HepG2 (cell line): ENCODE data around the gene RBM25. TPM values are rescaled to one million over a fixed set of nuclear protein-coding genes. Genes with fewer than 3 reads are reported as not detected.

ENCODE experiments used
- ATAC-seq: fragments of 200-7000 bp; cut with Tn5 transposase; 3 replicates; pipeline ENCODE4 v1.9.1; 2020; ENCODE audit warnings: mild to moderate bottlenecking, moderate library complexity
- BruUV-seq: library from RNA; stranded (reverse); fragments of 400-500 nt; replicated peaks from 2 replicates; lab custom pipeline; 2021; lab: Mats Ljungman, UMichigan
- CTCF ChIA-PET: fragments of 300-600 bp; formaldehyde crosslinking; extraction: SDS; loops from one replicate; lab custom pipeline; 2021; ENCODE audit warnings: low total read pairs, inconsistent platforms, low intra/inter-chr PET ratio; lab: Yijun Ruan, JAX
- POLR2A ChIA-PET: fragments of 350-600 bp; sonication (Branson Sonifier 250); formaldehyde crosslinking; loops from one replicate; lab custom pipeline; 2020; ENCODE audit warnings: antibody characterized with exemption, inconsistent platforms; lab: Yijun Ruan, JAX
- DNase-seq: peaks from one replicate; pipeline ENCODE4 v3.0.0-alpha.2; 2015; ENCODE audit warnings: low spot score
- FAIRE-seq: peaks from 3 replicates; lab custom pipeline; 2011; peaks lifted over from hg19 to GRCh38; lab: Jason Lieb, UNC
- H2AFZ ChIP-seq: one replicate; pipeline ENCODE4 v1.6.1; 2011; ENCODE audit warnings: low read length, inconsistent platforms
- H3K27ac ChIP-seq: fragments of 300-600 bp; 3 replicates; pipeline ENCODE4 v1.8.0; 2011; ENCODE audit warnings: mixed run types, mild to moderate bottlenecking, mixed read lengths, low read length, inconsistent platforms; ENCODE audit not compliant: insufficient read depth; ENCODE audit errors: extremely low read length
- H3K27me3 ChIP-seq, 2 experiments: fragments of 200-600 bp in 1 of 2; 2 replicates in 1 of 2; 3 replicates in 1 of 2; pipeline versions ENCODE4 v1.6.0 to v1.8.0; 2011; ENCODE audit warnings: low read length in 2 of 2, mild to moderate bottlenecking in 2 of 2, moderate library complexity in 2 of 2, inconsistent platforms in 1 of 2; ENCODE audit not compliant: insufficient read depth in 2 of 2, control insufficient read depth in 1 of 2
- H3K36me3 ChIP-seq, 2 experiments: fragments of 200-600 bp in 1 of 2; replicated peaks in 1 of 2; 2 replicates in 1 of 2; 3 replicates in 1 of 2; pipeline versions ENCODE4 v1.5.1 to v1.8.0; 2011; ENCODE audit warnings: low read length in 2 of 2, inconsistent platforms in 1 of 2; ENCODE audit not compliant: insufficient read depth in 2 of 2, control insufficient read depth in 1 of 2
- H3K4me1 ChIP-seq: 2 replicates; pipeline ENCODE4 v1.5.1; 2012; ENCODE audit warnings: low read length, inconsistent platforms; ENCODE audit not compliant: insufficient read depth
- H3K4me2 ChIP-seq: 2 replicates; pipeline ENCODE4 v1.6.0; 2011; ENCODE audit warnings: low read depth, low read length, inconsistent platforms
- H3K4me3 ChIP-seq, 3 experiments: fragments of 200-600 bp in 1 of 3; sonication (generic), shearing (Covaris generic) in 1 of 3; replicated peaks in 1 of 3; 2 replicates each; pipeline ENCODE4 v1.5.1; 2011 to 2016; ENCODE audit warnings: low read length in 3 of 3, inconsistent platforms in 2 of 3, low read depth in 2 of 3, mild to moderate bottlenecking in 2 of 3, control low read depth in 1 of 3, mixed read lengths in 1 of 3; ENCODE audit not compliant: insufficient read depth in 1 of 3
- H3K79me2 ChIP-seq: one replicate; pipeline ENCODE4 v1.6.1; 2011; ENCODE audit warnings: low read length, inconsistent platforms; ENCODE audit not compliant: insufficient read depth
- H3K9ac ChIP-seq: 2 replicates; pipeline ENCODE4 v1.6.0; 2011; ENCODE audit warnings: mild to moderate bottlenecking, low read depth, low read length, inconsistent platforms; ENCODE audit not compliant: insufficient read depth
- H3K9me3 ChIP-seq: 2 replicates; pipeline ENCODE4 v1.5.1; 2012; ENCODE audit warnings: mild to moderate bottlenecking, low read length
- H4K20me1 ChIP-seq: 2 replicates; pipeline ENCODE4 v1.6.0; 2011; ENCODE audit warnings: inconsistent platforms, mild to moderate bottlenecking, low read length, moderate library complexity; ENCODE audit not compliant: insufficient read depth
- ATM ChIP-seq: fragments of 450-650 bp; IDR thresholded peaks from 2 replicates; pipeline ENCODE4 v1.7.1; 2017; ENCODE audit warnings: mild to moderate bottlenecking, borderline replicate concordance
- BRCA1 ChIP-seq: sonication (generic); formaldehyde crosslinking; IDR thresholded peaks from 2 replicates; pipeline ENCODE4 v1.4.0; 2020; ENCODE audit warnings: missing genetic modification reagents
- CEBPB ChIP-seq: IDR thresholded peaks from 2 replicates; pipeline ENCODE4 v1.6.1; 2011; ENCODE audit warnings: low read depth, low read length, improper control_type of control experiment, borderline replicate concordance
- EHMT2 ChIP-seq: fragments of 200-600 bp; sonication (generic); IDR thresholded peaks from 2 replicates; pipeline ENCODE4 v1.7.0; 2017; ENCODE audit warnings: antibody characterized with exemption, low read depth, low read length, borderline replicate concordance
- MYC ChIP-seq: sonication (generic); formaldehyde crosslinking; IDR thresholded peaks from 2 replicates; pipeline ENCODE4 v1.9.0; 2021; ENCODE audit warnings: missing genetic modification reagents, borderline replicate concordance
- ONECUT2 ChIP-seq: sonication (generic); formaldehyde crosslinking; IDR thresholded peaks from 2 replicates; pipeline ENCODE4 v1.4.0; 2020; ENCODE audit warnings: missing genetic modification reagents
- RXRA ChIP-seq: sonication (generic); formaldehyde crosslinking; IDR thresholded peaks from 2 replicates; pipeline ENCODE4 v1.5.1; 2020; ENCODE audit warnings: missing genetic modification reagents
- SATB2 ChIP-seq: sonication (generic); formaldehyde crosslinking; IDR thresholded peaks from 2 replicates; pipeline ENCODE4 v1.5.0; 2020; ENCODE audit warnings: missing genetic modification reagents
- TARDBP ChIP-seq: sonication (generic); formaldehyde crosslinking; IDR thresholded peaks from 2 replicates; pipeline ENCODE4 v1.8.0; 2022; ENCODE audit warnings: mild to moderate bottlenecking, missing genetic modification reagents
- TGIF2 ChIP-seq: IDR thresholded peaks from 2 replicates; pipeline ENCODE4 v1.6.1; 2016; ENCODE audit warnings: control low read depth, missing compliant biosample characterization
- ZBTB42 ChIP-seq: sonication (generic); formaldehyde crosslinking; IDR thresholded peaks from 2 replicates; pipeline ENCODE4 v1.5.0; 2020; ENCODE audit warnings: mild to moderate bottlenecking, missing genetic modification reagents
- ZC3H13 ChIP-seq: sonication (generic); formaldehyde crosslinking; IDR thresholded peaks from 2 replicates; pipeline ENCODE4 v1.8.1; 2023; ENCODE audit warnings: mild to moderate bottlenecking, missing genetic modification reagents, moderate library complexity
- ZEB1 ChIP-seq: IDR thresholded peaks from 2 replicates; pipeline ENCODE4 v1.6.1; 2012; ENCODE audit warnings: mild to moderate bottlenecking, low read depth, inconsistent platforms; ENCODE audit not compliant: insufficient replicate concordance
- ZMYM2 ChIP-seq: sonication (generic); formaldehyde crosslinking; IDR thresholded peaks from 2 replicates; pipeline ENCODE4 v1.8.0; 2022; ENCODE audit warnings: mild to moderate bottlenecking, missing genetic modification reagents
- ZNF143 ChIP-seq: sonication (generic); formaldehyde crosslinking; IDR thresholded peaks from 2 replicates; pipeline ENCODE4 v1.4.0; 2020; ENCODE audit warnings: missing genetic modification reagents
- ZNF232 ChIP-seq: sonication (generic); formaldehyde crosslinking; IDR thresholded peaks from 2 replicates; pipeline ENCODE4 v1.4.0; 2020; ENCODE audit warnings: missing genetic modification reagents, borderline replicate concordance
- ZNF501 ChIP-seq: sonication (generic); formaldehyde crosslinking; IDR thresholded peaks from 2 replicates; pipeline ENCODE4 v1.5.1; 2020; ENCODE audit warnings: mild to moderate bottlenecking, moderate library complexity, missing genetic modification reagents
- ZSCAN12 ChIP-seq: sonication (generic); formaldehyde crosslinking; IDR thresholded peaks from 2 replicates; pipeline ENCODE4 v1.9.0; 2021; ENCODE audit warnings: mild to moderate bottlenecking, missing genetic modification reagents
- ZSCAN21 ChIP-seq: sonication (generic); formaldehyde crosslinking; IDR thresholded peaks from 2 replicates; pipeline ENCODE4 v1.8.0; 2022; ENCODE audit warnings: mild to moderate bottlenecking, missing genetic modification reagents, moderate library complexity, borderline replicate concordance
- WGBS: methylation state at CpG from one replicate; pipeline ENCODE4 v1.1.6; 2017; ENCODE audit warnings: low lambda C conversion rate; 5-methylcytosine and 5-hydroxymethylcytosine counted together
- in situ Hi-C: cut with HindIII; loops from 2 replicates; pipeline ENCODE4 v1.10.0; 2017; ENCODE audit warnings: low pct_unique_long_range_greater_than_20kb; ENCODE audit not compliant: extremely low pct_ligation_motif_present
- intact Hi-C: fragments of 100-400 bp; cut with micrococcal nuclease; formaldehyde crosslinking; loops from one replicate; pipeline ENCODE4 v1.10.0; 2022; ENCODE audit not compliant: unreplicated experiment
- polyA plus RNA-seq, 8 experiments: library from polyadenylated mRNA; depleted of rRNA in 3 of 8; stranded (reverse) in 7 of 8; unstranded in 1 of 8; fragments of >200 nt; fragmentation: Illumina TruSeq in 4 of 8; extraction: Trizol in 4 of 8; gene quantifications; 2 replicates each; pipeline versions ENCODE4 v1.2.1 to v1.2.3, GENCODE V29; 2011 to 2016; ENCODE audit warnings: low read depth in 4 of 8, missing spikeins in 1 of 8, mixed read lengths in 1 of 8; ENCODE audit not compliant: insufficient read depth in 1 of 8
- total RNA-seq, 5 experiments: library from RNA; depleted of rRNA; stranded (reverse); fragments of >200 nt; fragmentation: Illumina TruSeq; extraction: Trizol; gene quantifications; 2 replicates each; pipeline ENCODE4 v1.2.3, GENCODE V29; 2016; ENCODE audit warnings: low read depth in 1 of 5
- TF ChIP-seq, protein P1 (sequence below): sonication (generic); formaldehyde crosslinking; conservative IDR thresholded peaks from 2 replicates; pipeline ENCODE4 v1.8.0; 2022; ENCODE audit warnings: mild to moderate bottlenecking, moderate library complexity, missing genetic modification reagents
- TF ChIP-seq, protein P2 (sequence below): sonication (generic); formaldehyde crosslinking; IDR thresholded peaks from 2 replicates; pipeline ENCODE4 v1.4.0; 2020; ENCODE audit warnings: mild to moderate bottlenecking, missing genetic modification reagents
- TF ChIP-seq, protein P3 (sequence below): sonication (generic); formaldehyde crosslinking; IDR thresholded peaks from 2 replicates; pipeline ENCODE4 v1.5.0; 2020; ENCODE audit warnings: missing genetic modification reagents
- TF ChIP-seq, protein P4 (sequence below): sonication (generic); IDR thresholded peaks from 2 replicates; pipeline ENCODE4 v1.6.1; 2016; ENCODE audit warnings: low read depth, borderline replicate concordance

RBM25 gene
- total and polyA plus RNA-seq, 2 of the 13 experiments (the other 11 are each of a cell fraction or from before 2014, with no cell fraction given), result 34.1 to 65.9 TPM

DNA sequence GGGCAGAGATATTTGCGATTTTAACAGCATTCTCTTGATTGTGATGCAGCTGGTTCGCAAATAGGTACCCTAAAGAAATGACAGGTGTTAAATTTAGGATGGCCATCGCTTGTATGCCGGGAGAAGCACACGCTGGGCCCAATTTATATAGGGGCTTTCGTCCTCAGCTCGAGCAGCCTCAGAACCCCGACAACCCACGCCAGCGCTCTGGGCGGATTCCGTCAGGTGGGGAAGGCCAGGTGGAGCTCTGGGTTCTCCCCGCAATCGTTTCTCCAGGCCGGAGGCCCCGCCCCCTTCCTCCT is 77.7 kb downstream of the RBM25 start:
- peaks cover 14% of the 10 kb centered on the region for H3K4me1 ChIP-seq
- peak overlapping the region; percentile 84 for H3K4me2 ChIP-seq
- ATAC-seq (no peak), FAIRE-seq (no peak), DNase-seq (no peak)
- peak overlapping the region; percentile 44 for H3K27ac ChIP-seq
- in situ Hi-C loops, result no loop called here
- CTCF ChIA-PET, result no interaction called here
- peak overlapping the region; percentile 95 for H2AFZ ChIP-seq
- POLR2A ChIA-PET, result interaction anchor here (0.7 to 3.2 kb wide), 6 partner anchors 13 to 355 kb away, joined by 3 to 21 read pairs (median 4); partner anchors contain the start of genes RBM25 and RIOX1
- intact Hi-C loops, result loop anchor here (5.0 kb wide), 1 partner anchor 79 kb away; the partner anchor contains the start of gene RBM25
- H3K27me3 ChIP-seq, result no peaks in the 10 kb centered on the region; a peak in 1 of 5 replicates
- H3K9ac ChIP-seq, result peak overlapping the region; percentile 74
- peaks cover 27% of the 10 kb centered on the region for H3K79me2 ChIP-seq
- no peaks in the 10 kb centered on the region for H3K9me3 ChIP-seq
- 0% methylated on average over 1 of the region's 16 CpGs for WGBS
- H3K4me3 ChIP-seq, result peak overlapping the region; percentile 87 to 92 (median 87)
- no peaks in the 10 kb centered on the region for H3K36me3 ChIP-seq
- no TSS peak for BruUV-seq
- no peaks in the 10 kb centered on the region for H4K20me1 ChIP-seq
- TF ChIP-seq ZNF143 (CRISPR knock-in tag), result 0 out of 2 replicates have a peak, but pooled peaks have one; percentile 4
- TF ChIP-seq ZNF232 (CRISPR knock-in tag), result no peak; the same call in 1 of the 2 replicates
- TF ChIP-seq ONECUT2, result no peak
- no peak for TF ChIP-seq BRCA1 (CRISPR knock-in tag)
- TF ChIP-seq MYC (CRISPR knock-in tag), result 0 out of 2 replicates have a peak, but pooled peaks have one; percentile 42
- TF ChIP-seq, protein P1, sequence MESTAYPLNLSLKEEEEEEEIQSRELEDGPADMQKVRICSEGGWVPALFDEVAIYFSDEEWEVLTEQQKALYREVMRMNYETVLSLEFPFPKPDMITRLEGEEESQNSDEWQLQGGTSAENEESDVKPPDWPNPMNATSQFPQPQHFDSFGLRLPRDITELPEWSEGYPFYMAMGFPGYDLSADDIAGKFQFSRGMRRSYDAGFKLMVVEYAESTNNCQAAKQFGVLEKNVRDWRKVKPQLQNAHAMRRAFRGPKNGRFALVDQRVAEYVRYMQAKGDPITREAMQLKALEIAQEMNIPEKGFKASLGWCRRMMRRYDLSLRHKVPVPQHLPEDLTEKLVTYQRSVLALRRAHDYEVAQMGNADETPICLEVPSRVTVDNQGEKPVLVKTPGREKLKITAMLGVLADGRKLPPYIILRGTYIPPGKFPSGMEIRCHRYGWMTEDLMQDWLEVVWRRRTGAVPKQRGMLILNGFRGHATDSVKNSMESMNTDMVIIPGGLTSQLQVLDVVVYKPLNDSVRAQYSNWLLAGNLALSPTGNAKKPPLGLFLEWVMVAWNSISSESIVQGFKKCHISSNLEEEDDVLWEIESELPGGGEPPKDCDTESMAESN (CRISPR knock-in tag), result peak; percentile 62; the same call in 1 of the 2 replicates
- TF ChIP-seq SATB2 (CRISPR knock-in tag), result 0 out of 2 replicates have a peak, but pooled peaks have one; percentile 33
- TF ChIP-seq, protein P2, sequence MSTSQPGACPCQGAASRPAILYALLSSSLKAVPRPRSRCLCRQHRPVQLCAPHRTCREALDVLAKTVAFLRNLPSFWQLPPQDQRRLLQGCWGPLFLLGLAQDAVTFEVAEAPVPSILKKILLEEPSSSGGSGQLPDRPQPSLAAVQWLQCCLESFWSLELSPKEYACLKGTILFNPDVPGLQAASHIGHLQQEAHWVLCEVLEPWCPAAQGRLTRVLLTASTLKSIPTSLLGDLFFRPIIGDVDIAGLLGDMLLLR, result 0 out of 2 replicates have a peak, but pooled peaks have one; percentile 25
- no peak for TF ChIP-seq CEBPB
- TF ChIP-seq, protein P3, sequence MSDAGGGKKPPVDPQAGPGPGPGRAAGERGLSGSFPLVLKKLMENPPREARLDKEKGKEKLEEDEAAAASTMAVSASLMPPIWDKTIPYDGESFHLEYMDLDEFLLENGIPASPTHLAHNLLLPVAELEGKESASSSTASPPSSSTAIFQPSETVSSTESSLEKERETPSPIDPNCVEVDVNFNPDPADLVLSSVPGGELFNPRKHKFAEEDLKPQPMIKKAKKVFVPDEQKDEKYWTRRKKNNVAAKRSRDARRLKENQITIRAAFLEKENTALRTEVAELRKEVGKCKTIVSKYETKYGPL (CRISPR knock-in tag), result 0 out of 2 replicates have a peak, but pooled peaks have one; percentile 18
- no peak for TF ChIP-seq ATM
- peak; percentile 29; the same call in 1 of the 2 replicates for TF ChIP-seq TARDBP
- TF ChIP-seq ZC3H13, result no peak
- peak; percentile 64 for TF ChIP-seq ZEB1
- TF ChIP-seq EHMT2, result no peak
- peak; percentile 62; the same call in 1 of the 2 replicates for TF ChIP-seq TGIF2 (CRISPR knock-in tag)
- no peak for TF ChIP-seq RXRA (CRISPR knock-in tag)
- TF ChIP-seq ZSCAN21 (CRISPR knock-in tag), result 0 out of 2 replicates have a peak, but pooled peaks have one; percentile 18
- 0 out of 2 replicates have a peak, but pooled peaks have one; percentile 25 for TF ChIP-seq ZMYM2
- peak; percentile 40; the same call in 1 of the 2 replicates for TF ChIP-seq ZNF501
- TF ChIP-seq, protein P4, sequence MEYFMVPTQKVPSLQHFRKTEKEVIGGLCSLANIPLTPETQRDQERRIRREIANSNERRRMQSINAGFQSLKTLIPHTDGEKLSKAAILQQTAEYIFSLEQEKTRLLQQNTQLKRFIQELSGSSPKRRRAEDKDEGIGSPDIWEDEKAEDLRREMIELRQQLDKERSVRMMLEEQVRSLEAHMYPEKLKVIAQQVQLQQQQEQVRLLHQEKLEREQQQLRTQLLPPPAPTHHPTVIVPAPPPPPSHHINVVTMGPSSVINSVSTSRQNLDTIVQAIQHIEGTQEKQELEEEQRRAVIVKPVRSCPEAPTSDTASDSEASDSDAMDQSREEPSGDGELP, result peak; percentile 30; the same call in 1 of the 2 replicates
- TF ChIP-seq ZSCAN12, result no peak
- TF ChIP-seq ZBTB42 (CRISPR knock-in tag), result 0 out of 2 replicates have a peak, but pooled peaks have one; percentile 34
